ENCODE results near the gene CPNE1. TPM values are rescaled to one million over a fixed set of nuclear protein-coding genes. Genes with fewer than 3 reads are reported as not detected.

Gene CPNE1
- total RNA-seq, 1 donor from 2014 or later: 49.6 TPM

DNA sequence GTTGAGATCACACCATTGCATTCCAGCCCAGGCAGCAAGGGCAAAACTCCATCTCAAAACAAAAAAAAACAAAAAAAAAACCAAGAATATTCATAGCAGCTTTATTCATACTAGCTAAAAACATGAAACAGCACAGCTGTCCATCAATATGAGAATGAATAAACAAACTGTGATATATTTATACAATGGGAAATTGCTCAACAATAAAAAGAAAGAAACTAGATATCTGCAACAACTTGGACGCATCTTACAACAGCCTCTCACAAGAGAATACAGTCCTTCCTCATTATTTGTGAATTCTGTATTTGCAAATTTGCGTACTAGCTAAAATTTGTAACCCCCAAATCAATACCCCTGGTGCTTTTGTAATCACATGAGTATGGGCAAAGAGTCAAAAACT, 77.3 kb downstream of the CPNE1 start:
- DNase-seq (ENCODE audit: missing footprints) (no peak), ATAC-seq (no peak)
- intact Hi-C loops (cut with DNase I): no loop called here

DNA sequence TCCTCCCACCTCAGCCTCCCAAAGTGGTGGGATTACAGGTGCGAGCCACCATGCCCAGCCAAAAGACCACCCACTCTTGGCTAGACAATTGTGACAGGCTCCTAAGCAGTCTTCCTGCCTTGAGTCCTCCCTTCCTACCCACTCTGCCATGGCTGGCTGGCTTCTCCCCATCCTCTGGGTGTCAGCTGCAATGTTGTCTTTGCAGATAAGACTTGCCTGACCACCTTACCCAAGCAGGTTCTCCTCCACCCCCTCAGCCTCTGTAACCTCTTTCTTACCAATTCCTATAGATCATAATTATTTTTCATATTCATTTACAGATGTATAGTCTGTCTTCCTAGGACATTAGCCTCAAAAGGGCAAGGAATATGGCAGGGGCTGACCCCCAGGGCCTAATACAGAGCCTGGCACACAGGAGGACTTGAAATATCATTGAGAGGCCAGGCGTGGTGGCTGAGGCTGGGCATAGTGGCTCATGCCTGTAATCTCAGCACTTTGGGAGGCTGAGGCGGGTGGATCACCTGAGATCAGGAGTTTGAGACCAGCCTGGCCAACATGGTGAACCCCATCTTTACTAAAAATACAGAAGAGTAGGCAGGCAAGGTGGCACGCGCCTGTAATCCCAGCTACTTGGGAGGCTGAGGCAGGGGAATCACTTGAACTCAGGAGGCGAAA, 77.8 kb downstream of the CPNE1 start:
- no peak for ATAC-seq
- intact Hi-C loops (cut with DNase I): no loop called here
- DNase-seq (ENCODE audit: missing footprints): no peak

DNA sequence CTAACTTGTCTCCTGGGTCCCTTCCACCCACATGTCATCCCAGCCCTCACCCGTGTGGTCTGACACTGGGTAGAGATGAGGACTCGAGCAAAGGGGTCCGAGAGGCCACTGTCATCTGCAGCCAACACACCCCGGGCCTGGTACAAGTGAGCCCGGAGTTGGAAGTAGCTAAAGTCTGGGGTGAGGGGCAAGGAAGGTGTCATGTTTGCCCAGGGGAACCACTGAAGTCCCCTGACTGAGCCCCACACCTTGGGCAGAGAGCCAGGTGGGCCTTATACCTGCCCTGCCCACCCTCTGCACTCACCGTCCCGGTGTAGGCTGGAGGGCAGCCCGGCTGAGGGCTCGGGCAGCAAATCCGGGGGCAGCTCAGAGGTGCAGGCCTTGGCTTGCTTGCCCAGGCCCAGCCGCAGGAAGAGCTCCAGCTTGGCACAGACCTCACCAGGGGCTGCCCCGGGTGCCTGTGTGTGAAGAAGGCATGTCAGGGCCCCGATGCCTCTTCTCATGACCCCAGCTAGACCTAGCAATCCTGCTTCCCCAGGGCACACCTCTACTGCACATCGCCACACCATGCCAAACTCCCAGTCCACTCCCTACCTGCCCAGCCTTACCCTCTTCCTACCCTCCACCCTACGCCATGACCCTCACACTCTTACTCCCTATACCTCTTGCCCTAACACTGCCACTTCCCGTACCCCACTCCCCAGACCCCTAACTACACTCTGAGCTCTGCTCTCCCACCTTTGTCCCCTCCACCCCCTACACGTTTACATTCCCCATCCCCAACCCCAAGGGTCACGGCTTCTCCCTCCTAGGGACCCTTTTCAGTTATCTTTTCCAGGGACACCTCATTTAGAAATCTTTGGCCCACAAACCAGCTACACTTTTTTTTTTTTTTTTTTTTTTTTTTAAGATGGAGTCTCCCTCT, 80.8 kb downstream of the CPNE1 start:
- intact Hi-C loops (cut with DNase I): no loop called here
- no peak for ATAC-seq
- no peak for DNase-seq (ENCODE audit: missing footprints)

DNA sequence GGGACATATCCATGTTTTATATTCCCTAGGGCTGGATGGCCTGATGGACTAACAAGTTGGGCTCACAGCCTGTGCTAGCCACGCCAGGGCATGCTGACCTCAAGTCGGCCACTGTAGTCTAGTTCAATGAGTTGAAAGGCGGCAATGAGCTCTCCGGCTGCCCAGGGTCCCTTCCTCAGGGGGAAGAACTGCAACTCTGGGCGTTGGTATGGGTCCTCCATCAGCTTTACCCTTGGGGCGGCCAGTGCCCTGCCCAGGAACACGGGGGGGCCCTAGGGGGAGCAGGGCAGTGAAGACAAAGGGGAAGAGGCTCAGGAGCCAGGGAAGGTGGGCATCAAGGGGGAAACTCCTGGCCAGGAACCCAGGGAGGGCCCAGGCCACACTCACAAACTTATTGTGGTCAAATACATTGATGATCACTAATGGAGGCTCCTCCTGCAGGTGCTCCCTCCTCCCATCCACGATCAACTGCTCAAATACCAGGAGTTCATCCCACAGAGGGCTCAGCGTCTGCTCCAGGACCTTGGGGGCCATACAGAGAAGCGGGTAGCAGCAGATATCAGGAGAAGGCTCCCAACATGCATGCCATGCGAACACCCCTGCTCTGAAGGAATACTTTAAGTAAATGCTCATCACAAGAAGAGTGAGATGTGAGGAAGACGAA, 81.8 kb downstream of the CPNE1 start:
- DNase-seq (ENCODE audit: missing footprints): no peak
- ATAC-seq: no peak
- intact Hi-C loops (cut with DNase I): no loop called here

DNA sequence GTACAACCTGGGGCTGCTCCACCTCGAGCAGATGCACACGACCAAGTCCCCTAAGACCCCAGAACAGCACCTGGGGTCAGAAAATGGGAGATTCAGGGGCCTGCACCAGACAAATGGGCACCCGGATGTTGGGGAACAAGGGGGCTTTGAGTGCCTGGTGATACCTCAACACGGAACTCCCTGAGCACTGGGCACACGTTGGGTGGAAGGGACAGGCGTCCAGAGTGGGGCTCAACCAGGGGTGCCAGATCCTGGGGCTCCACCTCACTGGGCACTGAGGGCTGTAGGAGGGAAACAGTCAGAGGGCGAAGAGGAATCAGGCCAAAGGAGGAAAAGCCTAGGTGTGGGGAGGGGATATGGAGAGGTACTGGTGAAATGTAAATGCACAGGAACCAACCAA, 82.6 kb downstream of the CPNE1 start:
- DNase-seq (ENCODE audit: missing footprints): no peak
- ATAC-seq: no peak
- intact Hi-C loops (cut with DNase I): no loop called here

DNA sequence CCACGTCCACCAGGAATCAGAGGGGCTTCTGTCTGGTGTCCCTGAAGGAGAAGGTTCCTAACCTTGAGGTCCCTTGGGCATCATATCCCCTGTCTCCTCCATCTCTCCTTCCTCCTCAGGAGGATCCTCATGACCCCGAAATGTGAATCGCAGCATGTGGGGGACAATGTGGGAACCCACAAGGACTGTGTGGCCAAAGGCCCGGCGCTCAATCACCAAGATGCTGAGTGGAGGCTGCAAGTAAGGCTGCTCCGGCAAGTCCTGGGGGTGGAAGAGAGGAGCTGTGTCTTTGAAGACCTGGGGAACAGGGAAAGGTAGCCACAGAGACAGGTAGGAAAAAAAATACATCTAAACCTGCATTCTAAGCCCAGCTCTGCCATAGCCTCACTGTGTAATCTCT, 85.5 kb downstream of the CPNE1 start:
- no peak for DNase-seq (ENCODE audit: missing footprints)
- no peak for ATAC-seq
- intact Hi-C loops (cut with DNase I): no loop called here

DNA sequence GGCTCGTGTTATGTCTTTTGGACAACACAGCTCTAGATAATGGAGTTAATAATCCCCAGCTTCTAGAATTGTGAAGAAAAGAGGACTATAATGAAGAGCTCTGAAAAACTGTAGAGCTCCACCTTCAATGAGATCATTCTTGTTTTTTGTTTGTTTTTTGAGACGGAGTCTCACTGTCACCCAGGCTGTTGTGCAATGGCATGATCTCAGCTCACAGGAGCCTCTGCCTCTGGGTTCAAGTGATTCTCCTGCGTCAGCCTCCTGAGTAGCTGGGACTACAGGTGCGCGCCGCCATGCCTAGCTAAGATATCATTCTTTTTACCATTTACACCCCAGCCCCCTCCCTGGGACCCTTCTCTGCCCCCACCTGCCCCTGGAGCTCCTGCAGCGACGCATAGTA, 86.2 kb downstream of the CPNE1 start:
- no peak for ATAC-seq
- intact Hi-C loops (cut with DNase I): no loop called here
- DNase-seq (ENCODE audit: missing footprints): no peak

DNA sequence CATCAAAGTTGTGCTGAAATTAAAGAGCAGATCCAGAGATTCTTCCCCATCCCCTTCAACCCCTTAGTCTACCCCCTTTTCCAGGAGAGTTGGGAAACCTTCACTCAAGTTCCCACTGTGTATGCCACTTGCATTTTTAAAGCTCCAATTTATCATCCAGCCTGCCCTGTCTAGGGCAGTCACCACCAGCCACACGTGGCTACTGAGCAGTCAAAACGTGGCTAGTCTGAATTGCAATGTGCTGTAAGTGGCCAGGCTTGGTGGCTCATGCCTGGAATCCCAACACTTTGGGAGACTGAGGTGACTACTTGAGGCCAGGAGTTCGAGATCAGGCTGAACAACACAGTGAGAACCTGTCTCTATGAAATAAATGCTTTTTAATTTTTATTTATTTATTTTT, 87.9 kb downstream of the CPNE1 start:
- no peak for DNase-seq (ENCODE audit: missing footprints)
- no peak for ATAC-seq
- intact Hi-C loops (cut with DNase I): no loop called here

Other genes starting within 250 kb of the CPNE1 start
- 0.08 TPM for gene GDF5, start 226.7 kb downstream of the CPNE1 start, total RNA-seq
- 15.9 TPM for gene CEP250, start 209.3 kb downstream of the CPNE1 start, total RNA-seq
- not detected for gene C20orf173, start 135.2 kb downstream of the CPNE1 start, total RNA-seq
- 94.8 TPM for gene ERGIC3, start 122.8 kb downstream of the CPNE1 start, total RNA-seq
- 1.6 TPM for gene SPAG4, start 49.1 kb downstream of the CPNE1 start, total RNA-seq
- 41.4 TPM for gene RBM12, start within 50 bp of the CPNE1 start, total RNA-seq
- 54.3 TPM for gene NFS1, start 34.5 kb upstream of the CPNE1 start, total RNA-seq
- gene ROMO1, start 34.5 kb upstream of the CPNE1 start, total RNA-seq: 190 TPM
- 133 TPM for gene RBM39, start 77.4 kb upstream of the CPNE1 start, total RNA-seq
- 36.7 TPM for gene PHF20, start 107.1 kb upstream of the CPNE1 start, total RNA-seq